Posterior vena cava (tissue), 2 donors: ENCODE measurements around the gene GRAMD2A. TPM values are rescaled to one million over a fixed set of nuclear protein-coding genes. Genes with fewer than 3 reads are reported as not detected.

ENCODE experiments used
- DNase-seq: peaks from one replicate; pipeline ENCODE4 v3.0.0-alpha.2; 2020; ENCODE audit warnings: low spot score
- intact Hi-C, 2 donors: fragments of 100-400 bp; cut with DNase I; formaldehyde crosslinking; loops; one replicate each; pipeline versions ENCODE4 v1.14.1 to v1.14.2; 2022 to 2023
- total RNA-seq, 2 donors: library from RNA; stranded (reverse); fragmentation: NEBNext Ultra II Directional; extraction: Animal tissue kit (Norgen Biotek cat#: 25700); gene quantifications; one replicate each; pipeline ENCODE4 v1.2.1, GENCODE V29; 2021
- donor health status: DM: yes; HTN: yes; CAD: no.
- donor health status: DM: yes; HTN: yes; CAD: no.

The GRAMD2A gene
- total RNA-seq, 2 donors from 2014 or later, result 0.10 TPM; not detected in 1

- DNase-seq, result peak; percentile 94
- intact Hi-C loops, result loop anchor here in 1 of 2 donors (5.0 kb wide), 1 partner anchor 155 kb away; the partner anchor contains the start of gene PARP6
Measured at GRCh38 chr15:72117486-72118016, 80.0 kb downstream of the GRAMD2A start.

- intact Hi-C loops, result loop anchor here in 1 of 2 donors (5.0 kb wide), 1 partner anchor 155 kb away; the partner anchor contains the start of gene PARP6
- no peak for DNase-seq
Measured at GRCh38 chr15:72116731-72117485, 80.7 kb downstream of the GRAMD2A start.

DNA sequence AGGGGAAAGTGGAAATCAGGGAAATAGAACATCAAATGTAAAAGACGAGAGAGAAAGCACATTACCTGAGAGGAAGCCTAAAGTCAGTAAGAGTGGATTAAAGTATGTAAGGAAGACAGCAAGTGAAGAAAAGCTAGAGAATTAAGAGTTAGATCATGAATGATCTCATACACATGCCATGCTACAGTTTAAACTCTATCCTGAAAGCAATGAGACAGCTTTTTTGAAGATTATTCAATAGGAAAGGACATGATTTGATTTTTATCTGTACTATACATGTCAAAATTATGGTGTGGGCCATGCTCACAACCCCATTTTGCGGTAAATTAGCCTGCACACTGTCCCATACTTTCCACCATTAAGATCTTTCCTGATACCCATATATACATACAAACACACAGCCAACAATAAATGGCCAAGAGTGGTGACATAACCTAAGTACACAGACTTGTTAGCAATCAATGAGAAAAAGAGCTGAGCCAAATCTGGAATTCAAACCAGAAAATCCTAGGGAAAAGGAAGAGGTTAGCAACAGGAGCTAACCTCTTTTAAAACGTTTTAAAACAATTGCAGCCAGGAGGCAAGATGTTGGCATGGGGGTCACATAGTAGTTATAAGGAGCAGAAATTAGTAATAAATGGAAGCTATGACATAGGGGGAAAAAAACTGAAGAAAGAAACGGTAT, 84.1 kb downstream of the GRAMD2A start:
- intact Hi-C loops, result no loop called here
- no peak for DNase-seq

GRCh38 chr15:72112805-72113204, 84.8 kb downstream of the GRAMD2A start:
- DNase-seq, result no peak
- intact Hi-C loops, result no loop called here

- DNase-seq, result no peak
- intact Hi-C loops, result no loop called here
Measured at GRCh38 chr15:72112116-72112515, 85.5 kb downstream of the GRAMD2A start.

- intact Hi-C loops, result no loop called here
- no peak for DNase-seq
Measured at GRCh38 chr15:72110355-72110754, 87.2 kb downstream of the GRAMD2A start.

Other genes starting within 250 kb of the GRAMD2A start
- 10 to 100 TPM; 61.4 to 68.2 TPM for gene MYO9A, start 79.6 kb downstream of the GRAMD2A start, total RNA-seq
- 1 to 10 TPM; 1.9 to 2.3 TPM for gene SENP8, start 79.4 kb downstream of the GRAMD2A start, total RNA-seq
- gene PKM, start 33.4 kb upstream of the GRAMD2A start, total RNA-seq, result 100 to 1,000 TPM; 554 to 783 TPM
- 10 to 100 TPM; 37.6 to 57.0 TPM for gene PARP6, start 74.8 kb upstream of the GRAMD2A start, total RNA-seq
- 1 to 10 TPM in 1 of 2 donors, under 1 TPM in 1; 0.76 to 1.6 TPM for gene CELF6, start 122.4 kb upstream of the GRAMD2A start, total RNA-seq
- 100 to 1,000 TPM in 1 of 2 donors, 10 to 100 TPM in 1; 84.0 to 120 TPM for gene HEXA, start 178.2 kb upstream of the GRAMD2A start, total RNA-seq
- gene TMEM202, start 200.5 kb upstream of the GRAMD2A start, total RNA-seq, result not detected